ENCODE measurements around the gene ERBB4. TPM values are rescaled to one million over a fixed set of nuclear protein-coding genes. Genes with fewer than 3 reads are reported as not detected.

Gene ERBB4
- total RNA-seq, 8 experiments from 2014 or later: 0.14 to 27.9 (median 7.9) TPM

DNA sequence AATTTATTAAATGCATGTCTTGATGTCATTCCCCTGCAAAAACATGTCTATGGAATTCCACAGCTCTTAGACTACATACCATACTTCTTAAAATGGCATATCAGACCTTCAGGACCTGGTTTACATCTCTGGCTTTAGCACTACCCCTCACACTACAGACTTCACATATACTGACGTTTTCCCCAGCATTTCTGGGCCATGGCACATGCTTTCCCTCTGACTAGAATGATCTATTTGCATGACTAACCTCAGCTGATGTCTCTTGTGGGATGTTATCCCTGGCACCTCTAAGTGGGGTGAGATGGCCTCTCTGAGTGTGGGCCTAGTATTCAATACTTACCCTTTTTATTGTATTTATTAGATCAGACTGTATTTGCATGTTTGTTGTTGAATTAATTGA lies 381.6 kb downstream of the ERBB4 start:
- 0 to 63% (median 33%) methylated on average over 1 of the region's 1 CpG; no CpG with 5 or more reads in 7 of the 10 experiments for WGBS, 10 experiments
- Histone ChIP-seq H3K4me1 (replicated peaks in 1 of 2) (peaks cover 0 to 18% of the 10 kb centered on the region in 2 donors), H3K4me3 (no peak overlapping the region), H3K27ac (no peak overlapping the region)
- in situ Hi-C loops (cut with MboI; ENCODE audit: low pct_unique_long_range_greater_than_20kb in 2 of 9, low sequenced_read_pairs in 9 of 9, unreplicated experiment in 9 of 9): no loop called here
- ATAC-seq (replicated peaks in 6 of 8): peak in 5 of 8 experiments; percentile 31 to 69 (median 39)

DNA sequence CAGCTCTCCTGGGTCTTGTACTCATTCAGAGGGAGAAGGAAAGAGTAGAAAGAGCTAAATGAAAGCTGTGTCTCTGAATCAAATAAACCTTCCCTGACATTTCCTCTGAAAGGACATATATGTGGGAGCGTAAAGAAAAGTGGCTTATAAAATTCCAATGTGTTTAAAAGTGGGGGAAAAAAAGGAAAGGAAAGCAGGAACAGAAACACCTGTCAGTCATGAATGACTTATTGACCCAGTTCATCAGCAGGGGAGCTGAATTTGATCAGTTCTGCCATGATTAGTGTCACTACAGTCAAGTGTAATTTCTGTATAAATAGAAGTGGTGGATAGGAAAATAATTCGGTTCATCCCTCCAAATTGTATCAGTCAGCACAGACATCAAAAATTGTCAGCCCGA lies 382.5 kb downstream of the ERBB4 start:
- 35 to 100% (median 96%) methylated on average over 1 to 3 of the region's 3 CpGs for WGBS, 10 experiments
- H3K4me3 ChIP-seq: no peak overlapping the region
- no peak overlapping the region for H3K27ac ChIP-seq
- peaks cover 0 to 18% of the 10 kb centered on the region in 2 donors for H3K4me1 ChIP-seq (replicated peaks in 1 of 2)
- in situ Hi-C loops (cut with MboI; ENCODE audit: low pct_unique_long_range_greater_than_20kb in 2 of 9, low sequenced_read_pairs in 9 of 9, unreplicated experiment in 9 of 9): no loop called here
- no peak for ATAC-seq (replicated peaks in 6 of 8)

DNA sequence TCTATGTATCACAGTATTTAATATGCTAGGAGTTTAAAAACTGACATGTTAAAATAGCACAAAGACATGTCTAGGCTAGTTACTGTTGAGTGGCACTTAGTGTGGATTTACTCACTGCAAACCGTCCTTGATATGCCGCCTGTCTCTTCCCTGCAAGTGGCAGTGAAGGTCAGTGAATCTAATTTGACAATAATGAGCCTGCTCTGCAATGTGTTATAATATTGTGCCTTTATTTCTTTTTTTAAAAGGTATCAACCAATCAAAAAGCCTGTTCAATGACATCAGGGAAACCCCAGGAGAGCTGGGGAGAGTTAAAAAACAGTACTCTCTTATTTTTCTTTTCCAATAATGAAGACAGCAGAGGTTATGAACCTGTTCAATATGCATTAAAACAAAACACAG lies 384.1 kb downstream of the ERBB4 start:
- WGBS, 10 experiments: 15 to 86% (median 54%) methylated on average over 1 to 2 of the region's 2 CpGs; no CpG with 5 or more reads in 4 of the 10 experiments
- Histone ChIP-seq H3K4me3 (no peak overlapping the region), H3K27ac (no peak overlapping the region), H3K4me1 (replicated peaks in 1 of 2) (peaks cover 0 to 18% of the 10 kb centered on the region in 2 donors)
- ATAC-seq (replicated peaks in 6 of 8): peak; percentile 51 to 89 (median 78)
- in situ Hi-C loops (cut with MboI; ENCODE audit: low pct_unique_long_range_greater_than_20kb in 2 of 9, low sequenced_read_pairs in 9 of 9, unreplicated experiment in 9 of 9): no loop called here

DNA sequence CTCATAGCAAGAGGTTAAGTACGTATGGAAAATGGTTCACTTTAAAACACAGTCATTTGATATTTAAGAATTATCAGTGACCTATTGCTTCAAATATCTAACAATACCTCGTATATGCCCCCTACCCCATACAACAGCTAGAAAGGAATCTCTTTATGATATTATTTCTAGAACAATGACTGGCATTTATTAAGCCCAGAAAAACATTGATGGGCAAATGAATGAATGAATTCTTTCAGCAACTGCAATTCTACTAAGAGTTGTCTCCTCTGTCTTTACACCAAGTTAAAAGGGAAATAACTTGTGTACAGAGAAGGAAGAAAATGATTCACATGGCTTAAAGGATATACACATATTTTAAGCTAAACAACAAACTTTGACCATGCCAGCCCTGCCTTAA lies 384.7 kb downstream of the ERBB4 start:
- in situ Hi-C loops (cut with MboI; ENCODE audit: low pct_unique_long_range_greater_than_20kb in 2 of 9, low sequenced_read_pairs in 9 of 9, unreplicated experiment in 9 of 9): no loop called here
- H3K27ac ChIP-seq: no peak overlapping the region
- H3K4me3 ChIP-seq: no peak overlapping the region
- WGBS, 10 experiments: 15 to 100% (median 80%) methylated on average over 1 to 2 of the region's 2 CpGs; no CpG with 5 or more reads in 2 of the 10 experiments
- peaks cover 0 to 18% of the 10 kb centered on the region in 2 donors for H3K4me1 ChIP-seq (replicated peaks in 1 of 2)
- ATAC-seq (replicated peaks in 6 of 8): peak in 3 of 8 experiments; percentile 26 to 58 (median 38)

DNA sequence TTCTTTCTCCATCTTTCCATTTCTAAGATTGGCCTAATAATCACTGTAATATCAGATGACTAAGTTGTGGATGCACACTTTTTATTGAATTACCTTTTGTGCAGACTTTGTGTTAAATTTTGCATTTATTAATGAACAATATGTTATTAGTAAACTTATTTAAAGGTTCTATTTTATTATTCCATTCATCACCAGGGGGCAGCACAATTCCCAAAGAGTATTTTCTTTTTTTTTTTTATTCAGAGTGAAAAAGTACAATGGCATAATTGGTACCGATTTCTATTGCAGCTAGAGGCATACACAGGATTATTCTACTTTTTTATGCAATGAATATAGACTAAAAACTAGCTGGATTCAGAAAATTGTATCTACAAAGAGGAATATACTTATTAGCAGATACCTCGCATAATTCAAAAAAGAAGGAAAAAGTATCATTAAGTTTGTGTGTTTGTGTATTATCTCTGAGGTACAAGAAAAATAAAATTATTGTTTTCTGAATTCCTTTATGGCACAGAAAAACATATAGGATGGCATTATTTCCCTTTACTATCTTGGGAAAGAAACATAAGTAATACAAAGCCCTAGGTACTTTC lies 390.6 kb downstream of the ERBB4 start:
- 28 to 88% (median 69%) methylated on average over 2 of the region's 2 CpGs for WGBS, 10 experiments
- Histone ChIP-seq H3K4me3 (no peak overlapping the region), H3K27ac (no peak overlapping the region), H3K4me1 (replicated peaks in 1 of 2) (no peaks in the 10 kb centered on the region)
- in situ Hi-C loops (cut with MboI; ENCODE audit: low pct_unique_long_range_greater_than_20kb in 2 of 9, low sequenced_read_pairs in 9 of 9, unreplicated experiment in 9 of 9): no loop called here
- ATAC-seq (replicated peaks in 6 of 8): no peak

DNA sequence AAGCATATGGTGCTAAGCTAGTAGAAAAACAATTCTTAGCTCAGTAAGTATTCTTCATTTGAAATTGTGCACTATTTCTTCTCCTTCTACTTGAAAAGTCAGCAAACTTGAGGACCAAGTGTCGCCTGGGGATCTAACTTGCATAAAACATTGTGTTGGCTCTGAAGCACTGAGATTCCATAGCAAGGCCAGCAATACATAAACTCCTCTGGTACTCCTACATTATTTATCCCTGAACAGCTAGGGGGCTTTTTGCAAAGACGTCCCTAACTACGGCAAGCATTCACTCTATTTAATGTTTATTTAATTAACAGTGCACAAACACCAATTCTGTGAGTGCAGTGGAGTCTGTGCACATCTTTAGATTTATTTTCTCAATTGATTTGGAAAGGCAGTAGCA lies 392.2 kb downstream of the ERBB4 start:
- in situ Hi-C loops (cut with MboI; ENCODE audit: low pct_unique_long_range_greater_than_20kb in 2 of 9, low sequenced_read_pairs in 9 of 9, unreplicated experiment in 9 of 9): no loop called here
- no peak overlapping the region for H3K27ac ChIP-seq
- no peak overlapping the region for H3K4me3 ChIP-seq
- H3K4me1 ChIP-seq (replicated peaks in 1 of 2): no peaks in the 10 kb centered on the region
- ATAC-seq (replicated peaks in 6 of 8): peak in 1 of 8 experiments; percentile 60
- WGBS, 10 experiments: 20 to 100% (median 83%) methylated on average over 1 to 3 of the region's 3 CpGs; no CpG with 5 or more reads in 2 of the 10 experiments

DNA sequence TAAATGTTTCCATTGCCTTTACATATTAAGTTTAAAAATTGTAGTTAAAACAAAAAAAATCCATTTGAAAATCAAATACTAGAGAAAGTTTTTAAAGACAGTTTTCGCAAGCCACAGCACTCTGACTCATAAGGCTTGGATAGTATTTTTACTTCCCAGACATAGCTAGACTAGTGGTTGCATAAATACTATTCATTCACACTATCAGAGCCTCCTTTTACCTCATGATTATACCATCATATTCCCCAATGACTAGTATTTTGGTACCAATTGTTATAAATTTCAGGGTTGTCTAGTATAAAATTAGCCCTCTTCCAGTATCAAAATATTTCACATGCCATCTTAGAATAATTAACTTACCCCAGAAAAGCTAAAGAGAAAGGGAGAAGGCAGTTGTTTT lies 393.5 kb downstream of the ERBB4 start:
- Histone ChIP-seq H3K27ac (no peak overlapping the region), H3K4me3 (no peak overlapping the region), H3K4me1 (replicated peaks in 1 of 2) (no peaks in the 10 kb centered on the region)
- ATAC-seq (replicated peaks in 6 of 8): peak in 2 of 8 experiments; percentile 68 to 88
- in situ Hi-C loops (cut with MboI; ENCODE audit: low pct_unique_long_range_greater_than_20kb in 2 of 9, low sequenced_read_pairs in 9 of 9, unreplicated experiment in 9 of 9): no loop called here
- 0 to 100% (median 100%) methylated on average over 1 of the region's 1 CpG; no CpG with 5 or more reads in 1 of the 10 experiments for WGBS, 10 experiments

DNA sequence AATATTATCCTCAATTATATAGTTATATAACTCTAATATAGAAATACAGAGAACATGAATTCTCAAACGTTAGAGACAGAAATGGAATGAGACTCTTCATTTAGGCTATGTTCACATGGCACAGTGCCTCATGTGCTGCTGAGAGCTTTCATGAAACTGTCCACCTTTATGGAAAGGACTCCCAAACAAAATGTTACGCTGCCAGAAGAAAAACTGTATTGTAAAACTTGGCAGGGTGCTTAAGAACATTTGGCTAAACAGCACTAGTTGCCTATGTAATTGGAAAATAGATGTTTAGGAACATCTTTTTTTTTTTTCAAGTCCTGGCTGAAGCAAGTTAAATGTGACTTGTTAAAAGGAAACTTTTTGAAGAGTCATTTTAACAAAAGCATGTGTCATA lies 396.0 kb downstream of the ERBB4 start:
- WGBS, 10 experiments: 0 to 100% (median 73%) methylated on average over 1 to 2 of the region's 2 CpGs; no CpG with 5 or more reads in 1 of the 10 experiments
- H3K27ac ChIP-seq: no peak overlapping the region
- in situ Hi-C loops (cut with MboI; ENCODE audit: low pct_unique_long_range_greater_than_20kb in 2 of 9, low sequenced_read_pairs in 9 of 9, unreplicated experiment in 9 of 9): no loop called here
- H3K4me1 ChIP-seq (replicated peaks in 1 of 2): no peaks in the 10 kb centered on the region
- no peak overlapping the region for H3K4me3 ChIP-seq
- ATAC-seq (replicated peaks in 6 of 8): no peak

DNA sequence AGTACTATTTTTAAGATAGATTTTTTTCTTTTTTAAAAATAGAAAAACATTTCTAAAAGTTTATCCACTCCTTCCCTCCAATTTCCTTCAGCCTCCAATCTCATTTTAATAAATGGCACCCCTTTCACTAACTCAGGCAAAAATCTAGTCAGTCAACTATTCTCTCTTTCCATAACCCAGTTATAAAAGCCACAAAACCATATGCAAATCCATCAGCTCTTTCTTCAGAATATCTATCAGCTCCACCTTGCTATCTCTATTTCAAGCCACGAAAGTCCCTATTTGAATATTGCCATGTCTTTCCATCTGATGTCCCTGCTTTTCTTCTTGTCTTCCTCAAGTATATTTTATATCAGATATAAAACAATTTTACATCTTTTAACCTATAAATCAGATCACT lies 397.1 kb downstream of the ERBB4 start:
- H3K4me3 ChIP-seq: no peak overlapping the region
- no peak for ATAC-seq (replicated peaks in 6 of 8)
- no peaks in the 10 kb centered on the region for H3K4me1 ChIP-seq (replicated peaks in 1 of 2)
- 0 to 100% (median 100%) methylated on average over 1 of the region's 1 CpG; no CpG with 5 or more reads in 1 of the 10 experiments for WGBS, 10 experiments
- in situ Hi-C loops (cut with MboI; ENCODE audit: low pct_unique_long_range_greater_than_20kb in 2 of 9, low sequenced_read_pairs in 9 of 9, unreplicated experiment in 9 of 9): no loop called here
- no peak overlapping the region for H3K27ac ChIP-seq

DNA sequence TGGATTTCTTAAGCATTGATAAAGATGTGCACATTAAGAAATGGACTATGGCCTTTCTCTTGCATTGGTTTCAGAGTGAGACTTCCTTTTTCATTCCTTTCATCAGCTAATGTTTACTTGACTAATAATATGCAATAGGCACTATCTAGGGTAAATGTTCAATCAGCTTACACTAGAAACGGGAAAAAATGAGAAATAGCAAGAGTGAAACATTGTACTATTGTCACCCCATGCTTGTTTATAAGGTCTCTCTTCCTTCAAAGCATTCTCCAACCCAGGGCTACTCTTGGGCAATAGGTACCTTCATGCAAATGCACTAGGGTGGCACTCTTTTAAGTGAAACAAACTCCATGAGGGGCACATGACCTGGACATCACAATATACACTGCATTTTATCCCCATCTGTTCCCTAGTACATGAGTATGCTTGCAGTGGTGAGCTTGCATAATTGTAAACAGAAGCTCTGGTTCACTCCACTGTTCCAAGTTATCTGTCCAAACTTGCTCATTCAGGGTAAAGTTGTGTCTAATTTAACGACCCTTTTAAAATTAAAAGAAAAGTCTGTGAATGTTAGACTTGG lies 402.3 kb downstream of the ERBB4 start:
- no peaks in the 10 kb centered on the region for H3K4me1 ChIP-seq (replicated peaks in 1 of 2)
- H3K4me3 ChIP-seq: no peak overlapping the region
- in situ Hi-C loops (cut with MboI; ENCODE audit: low pct_unique_long_range_greater_than_20kb in 2 of 9, low sequenced_read_pairs in 9 of 9, unreplicated experiment in 9 of 9): no loop called here
- peak in 2 of 8 experiments; percentile 21 to 46 for ATAC-seq (replicated peaks in 6 of 8)
- no peak overlapping the region for H3K27ac ChIP-seq
- WGBS, 10 experiments: 0 to 90% (median 41%) methylated on average over 1 to 2 of the region's 2 CpGs; no CpG with 5 or more reads in 2 of the 10 experiments

DNA sequence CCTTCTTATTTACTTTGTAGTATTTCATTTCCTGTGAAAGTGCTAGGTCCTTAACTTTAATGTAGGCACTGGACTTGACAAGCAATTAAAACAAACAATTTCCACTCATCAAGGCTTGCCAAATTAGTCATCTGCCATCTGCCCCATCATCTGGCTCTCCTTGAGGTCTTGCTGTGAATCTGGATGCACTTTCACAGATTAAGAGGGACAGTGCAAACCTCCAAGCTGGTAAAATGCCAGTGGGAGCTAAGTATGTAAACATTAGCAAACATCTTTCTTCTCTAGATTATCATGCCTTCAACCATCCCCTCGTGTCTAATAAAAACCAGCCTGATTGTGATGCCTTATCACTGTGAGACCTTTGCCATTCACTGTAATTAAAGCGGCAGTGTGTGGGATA lies 402.9 kb downstream of the ERBB4 start:
- H3K4me1 ChIP-seq (replicated peaks in 1 of 2): no peaks in the 10 kb centered on the region
- in situ Hi-C loops (cut with MboI; ENCODE audit: low pct_unique_long_range_greater_than_20kb in 2 of 9, low sequenced_read_pairs in 9 of 9, unreplicated experiment in 9 of 9): no loop called here
- WGBS, 10 experiments: 0 to 90% (median 49%) methylated on average over 1 to 2 of the region's 2 CpGs; no CpG with 5 or more reads in 3 of the 10 experiments

DNA sequence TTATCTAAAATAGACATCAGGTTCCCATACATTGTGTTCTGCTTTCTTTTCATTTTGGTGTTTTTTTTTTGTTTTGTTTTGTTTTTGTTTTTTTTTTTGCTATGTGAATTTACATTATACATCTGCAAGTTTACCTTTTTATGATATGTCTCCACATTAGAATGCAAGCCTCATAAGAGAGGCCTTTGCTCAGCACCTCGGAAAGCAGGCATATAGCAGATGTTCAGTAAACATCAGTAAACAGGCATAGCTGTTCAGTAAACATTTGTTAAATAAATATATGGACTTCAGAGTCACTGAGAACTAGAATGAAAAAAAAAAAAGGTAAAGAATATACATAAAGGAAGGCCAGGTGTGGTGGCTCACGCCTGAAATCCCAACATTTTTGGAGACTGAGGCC lies 405.3 kb downstream of the ERBB4 start:
- peak in 1 of 8 experiments; percentile 31 for ATAC-seq (replicated peaks in 6 of 8)
- WGBS, 10 experiments: 27 to 100% (median 92%) methylated on average over 1 to 2 of the region's 2 CpGs
- Histone ChIP-seq H3K4me1 (replicated peaks in 1 of 2) (no peaks in the 10 kb centered on the region), H3K4me3 (no peak overlapping the region), H3K27ac (no peak overlapping the region)
- in situ Hi-C loops (cut with MboI; ENCODE audit: low pct_unique_long_range_greater_than_20kb in 2 of 9, low sequenced_read_pairs in 9 of 9, unreplicated experiment in 9 of 9): no loop called here

More for the DNA sequence above, 402.9 kb downstream of the ERBB4 start:
- peak in 2 of 8 experiments; percentile 33 to 52 for ATAC-seq (replicated peaks in 6 of 8)
- Histone ChIP-seq H3K4me3 (no peak overlapping the region), H3K27ac (no peak overlapping the region)

DNA sequence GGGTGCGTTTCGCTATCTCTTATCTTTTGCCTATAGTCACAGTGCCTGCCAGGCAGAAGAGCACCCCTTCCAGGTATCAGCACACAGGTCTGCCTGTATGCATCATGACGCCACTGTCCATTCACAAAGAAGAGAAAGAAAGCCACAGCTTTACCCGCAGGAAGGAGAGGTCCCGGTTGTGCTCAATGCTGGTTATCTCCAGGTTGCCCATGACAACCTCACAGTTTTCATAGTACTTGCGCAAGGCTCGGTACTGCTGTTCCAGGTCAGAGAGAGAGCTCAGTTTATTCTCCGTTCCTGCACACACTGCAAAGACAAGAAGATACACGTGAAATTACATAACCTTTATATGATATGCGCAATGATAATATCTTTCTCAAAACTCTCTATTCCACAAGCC lies 414.0 kb downstream of the ERBB4 start:
- no peak overlapping the region for H3K4me3 ChIP-seq
- WGBS, 10 experiments: 32 to 85% (median 70%) methylated on average over 2 to 10 of the region's 10 CpGs; no CpG with 5 or more reads in 1 of the 10 experiments
- in situ Hi-C loops (cut with MboI; ENCODE audit: low pct_unique_long_range_greater_than_20kb in 2 of 9, low sequenced_read_pairs in 9 of 9, unreplicated experiment in 9 of 9): no loop called here
- H3K4me1 ChIP-seq (replicated peaks in 1 of 2): peaks cover 0 to 4% of the 10 kb centered on the region in 2 donors
- ATAC-seq (replicated peaks in 6 of 8): peak in 6 of 8 experiments; percentile 67 to 89 (median 78)
- H3K27ac ChIP-seq: no peak overlapping the region
